Mucosa of descending colon (tissue), 3 donors: ENCODE data around the gene BABAM1. TPM values are rescaled to one million over a fixed set of nuclear protein-coding genes. Genes with fewer than 3 reads are reported as not detected.

Source experiments
- ATAC-seq: fragments of 200-7000 bp; cut with Tn5 transposase; one replicate; pipeline ENCODE4 v1.9.1; 2020; ENCODE audit warnings: mild to moderate bottlenecking, moderate library complexity
- DNase-seq, 3 donors: peaks; one replicate each; pipeline ENCODE4 v3.0.0-alpha.2; 2020
- H3K36me3 ChIP-seq: fragments of 200-600 bp; one replicate; pipeline ENCODE4 v1.8.0; 2021; ENCODE audit warnings: low read depth, mild to moderate bottlenecking
- H3K4me1 ChIP-seq: fragments of 200-600 bp; one replicate; pipeline ENCODE4 v1.8.0; 2021; ENCODE audit warnings: low read depth, mild to moderate bottlenecking
- H3K4me3 ChIP-seq: fragments of 200-600 bp; one replicate; pipeline ENCODE4 v1.8.0; 2021; ENCODE audit warnings: mild to moderate bottlenecking
- H3K9me3 ChIP-seq: fragments of 200-600 bp; one replicate; pipeline ENCODE4 v1.8.0; 2021; ENCODE audit warnings: mild to moderate bottlenecking
- intact Hi-C, 2 donors: fragments of 100-400 bp; cut with DNase I in 1 of 2; cut with micrococcal nuclease in 1 of 2; formaldehyde crosslinking; loops; one replicate each; pipeline versions ENCODE4 v1.11.0 to v1.11.1; 2022; cut with DNase I, micrococcal nuclease
- total RNA-seq, 3 donors: library from RNA; stranded (reverse); fragmentation: NEBNext Ultra II Directional in 2 of 3; extraction: Animal tissue kit (Norgen Biotek cat#: 25700) in 2 of 3; gene quantifications; one replicate each; pipeline versions ENCODE4 v1.2.1 to v1.2.4, GENCODE V29; 2021 to 2023
- TF ChIP-seq, protein P1 (sequence below): fragments of 200-600 bp; IDR thresholded peaks from one replicate; pipeline ENCODE4 v1.8.0; 2022; ENCODE audit warnings: antibody characterized with exemption, mild to moderate bottlenecking
- donor health status: DM: no; HTN: no; CAD: no; lungs with moderate emphysema.
- donor health status: DM: no; HTN: no; CAD: no.
- donor health status: DM: no; HTN: yes; CAD: no.

The BABAM1 gene
- total RNA-seq, 3 donors from 2014 or later: 64.6 to 80.3 (median 76.2) TPM

DNA sequence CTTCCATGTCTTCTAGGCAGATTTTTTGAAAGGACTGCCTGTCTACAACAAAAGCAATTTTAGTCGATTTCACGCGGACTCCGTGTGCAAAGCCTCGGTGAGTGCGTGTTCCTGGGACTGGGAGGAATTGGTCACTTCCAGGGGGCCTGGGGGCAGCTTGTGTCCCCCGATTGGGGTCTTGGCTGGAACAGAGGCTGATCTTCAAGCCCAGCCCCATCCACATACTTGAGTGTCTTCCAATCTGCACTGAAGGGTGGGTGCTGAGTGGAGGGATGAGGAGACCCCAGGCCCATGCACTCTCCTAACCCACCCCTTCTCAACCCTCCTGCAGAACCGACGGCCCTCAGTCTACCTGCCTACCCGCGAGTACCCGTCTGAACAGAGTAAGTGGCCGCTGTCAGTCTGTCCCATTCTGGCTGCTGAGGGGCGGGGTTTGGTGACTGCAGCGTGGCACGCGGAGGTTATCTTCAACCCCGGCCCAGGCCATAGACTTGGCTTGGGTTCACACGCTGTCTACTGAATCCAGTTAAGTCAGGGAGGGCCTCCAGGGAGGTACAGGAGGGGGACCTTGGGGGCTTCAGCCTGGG, 46.9 kb downstream of the BABAM1 start:
- DNase-seq (no peak), ATAC-seq (no peak)
- H3K4me1 ChIP-seq: peaks cover 13% of the 10 kb centered on the region
- intact Hi-C loops: no loop called here
- H3K36me3 ChIP-seq: peaks cover 3% of the 10 kb centered on the region
- H3K4me3 ChIP-seq: no peak overlapping the region
- H3K9me3 ChIP-seq: no peaks in the 10 kb centered on the region
- TF ChIP-seq, protein P1, sequence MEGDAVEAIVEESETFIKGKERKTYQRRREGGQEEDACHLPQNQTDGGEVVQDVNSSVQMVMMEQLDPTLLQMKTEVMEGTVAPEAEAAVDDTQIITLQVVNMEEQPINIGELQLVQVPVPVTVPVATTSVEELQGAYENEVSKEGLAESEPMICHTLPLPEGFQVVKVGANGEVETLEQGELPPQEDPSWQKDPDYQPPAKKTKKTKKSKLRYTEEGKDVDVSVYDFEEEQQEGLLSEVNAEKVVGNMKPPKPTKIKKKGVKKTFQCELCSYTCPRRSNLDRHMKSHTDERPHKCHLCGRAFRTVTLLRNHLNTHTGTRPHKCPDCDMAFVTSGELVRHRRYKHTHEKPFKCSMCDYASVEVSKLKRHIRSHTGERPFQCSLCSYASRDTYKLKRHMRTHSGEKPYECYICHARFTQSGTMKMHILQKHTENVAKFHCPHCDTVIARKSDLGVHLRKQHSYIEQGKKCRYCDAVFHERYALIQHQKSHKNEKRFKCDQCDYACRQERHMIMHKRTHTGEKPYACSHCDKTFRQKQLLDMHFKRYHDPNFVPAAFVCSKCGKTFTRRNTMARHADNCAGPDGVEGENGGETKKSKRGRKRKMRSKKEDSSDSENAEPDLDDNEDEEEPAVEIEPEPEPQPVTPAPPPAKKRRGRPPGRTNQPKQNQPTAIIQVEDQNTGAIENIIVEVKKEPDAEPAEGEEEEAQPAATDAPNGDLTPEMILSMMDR: no peak

DNA sequence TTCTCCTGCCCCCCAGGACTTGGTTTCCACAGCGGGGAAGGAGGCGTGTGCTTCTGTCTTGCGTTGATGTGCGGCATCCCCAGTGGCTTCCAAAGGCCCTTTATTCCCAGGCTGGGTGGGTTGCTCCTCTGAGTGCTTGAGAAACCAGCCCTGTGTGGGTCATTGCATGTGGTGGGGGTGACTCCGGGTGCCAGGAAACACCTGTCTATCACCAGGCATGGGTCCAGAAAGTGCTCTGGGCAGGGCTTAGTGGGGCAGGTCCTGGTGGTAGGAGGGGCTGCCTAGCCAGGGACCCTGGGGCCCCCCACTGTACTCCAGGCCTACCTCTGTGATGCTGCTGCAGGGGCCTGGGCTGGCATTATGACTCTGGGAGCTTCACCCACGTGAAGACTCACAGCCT, 51.7 kb downstream of the BABAM1 start:
- H3K4me1 ChIP-seq: peaks cover 3% of the 10 kb centered on the region
- no peak for DNase-seq
- no peaks in the 10 kb centered on the region for H3K9me3 ChIP-seq
- peaks cover 3% of the 10 kb centered on the region for H3K36me3 ChIP-seq
- no peak overlapping the region for H3K4me3 ChIP-seq
- intact Hi-C loops: no loop called here
- ATAC-seq: no peak
- TF ChIP-seq, protein P1: no peak

DNA sequence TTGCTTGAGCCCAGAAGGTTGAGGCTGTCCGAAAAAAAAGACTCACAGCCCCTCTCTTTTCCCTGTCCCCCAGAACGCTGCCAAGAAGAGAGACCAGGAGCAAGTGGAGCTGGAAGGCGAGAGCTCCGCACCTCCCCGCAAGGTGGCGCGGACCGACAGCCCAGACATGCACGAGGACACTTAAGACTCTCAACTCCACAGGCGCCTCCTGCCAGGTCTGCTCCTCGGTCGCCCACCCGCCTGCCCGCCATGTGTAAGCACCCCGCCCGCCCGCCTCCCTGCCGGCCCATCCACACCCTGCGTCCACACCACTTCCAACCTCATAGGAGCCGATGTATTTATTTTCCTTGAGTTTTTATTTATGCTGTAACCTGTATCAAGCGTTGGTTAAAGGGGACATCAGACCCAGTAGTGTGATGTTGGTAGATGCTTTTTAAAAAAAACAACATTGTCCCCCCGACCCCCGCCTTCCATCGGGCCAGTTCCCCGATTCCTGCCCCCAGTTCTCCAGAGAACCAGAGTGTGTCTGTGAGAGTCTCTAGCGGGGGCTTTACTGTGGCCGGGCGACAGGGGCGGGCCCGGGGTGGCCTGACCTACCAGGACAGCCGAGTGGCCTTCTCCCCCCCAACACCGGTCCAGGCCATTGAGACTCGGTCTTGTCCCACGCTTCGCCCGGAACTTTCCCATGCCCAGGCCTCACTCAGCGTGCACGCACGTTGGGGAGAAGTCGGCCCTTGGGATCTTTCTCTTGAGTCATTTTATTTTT, 52.4 kb downstream of the BABAM1 start:
- H3K4me1 ChIP-seq: peaks cover 3% of the 10 kb centered on the region
- H3K4me3 ChIP-seq: no peak overlapping the region
- ATAC-seq (no peak), DNase-seq (no peak)
- TF ChIP-seq, protein P1: no peak
- H3K9me3 ChIP-seq: no peaks in the 10 kb centered on the region
- intact Hi-C loops: no loop called here
- peaks cover 3% of the 10 kb centered on the region for H3K36me3 ChIP-seq

DNA sequence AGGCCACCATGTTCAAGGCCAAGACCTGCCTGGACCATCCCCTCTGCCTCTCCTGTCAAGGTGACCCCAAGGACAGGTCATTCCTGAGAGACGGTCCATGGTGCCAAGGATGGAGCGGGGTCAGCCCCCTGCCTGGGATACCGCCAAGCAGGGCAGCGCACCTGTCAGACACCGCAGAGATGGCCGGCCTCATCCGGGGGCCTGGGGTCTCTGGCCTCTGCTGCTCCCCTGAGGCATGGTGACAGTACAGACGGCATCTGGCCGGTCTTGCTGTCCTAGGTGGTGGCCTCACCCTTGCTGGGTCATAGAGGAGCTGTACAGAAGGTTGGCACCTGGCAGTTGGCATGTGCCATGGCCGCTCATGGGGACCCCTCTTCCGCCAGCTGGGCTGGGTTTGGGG, 53.2 kb downstream of the BABAM1 start:
- no peak for ATAC-seq
- Histone ChIP-seq H3K4me3 (no peak overlapping the region), H3K9me3 (no peaks in the 10 kb centered on the region), H3K4me1 (peaks cover 3% of the 10 kb centered on the region), H3K36me3 (peaks cover 3% of the 10 kb centered on the region)
- DNase-seq: no peak
- TF ChIP-seq, protein P1: no peak
- intact Hi-C loops: no loop called here

DNA sequence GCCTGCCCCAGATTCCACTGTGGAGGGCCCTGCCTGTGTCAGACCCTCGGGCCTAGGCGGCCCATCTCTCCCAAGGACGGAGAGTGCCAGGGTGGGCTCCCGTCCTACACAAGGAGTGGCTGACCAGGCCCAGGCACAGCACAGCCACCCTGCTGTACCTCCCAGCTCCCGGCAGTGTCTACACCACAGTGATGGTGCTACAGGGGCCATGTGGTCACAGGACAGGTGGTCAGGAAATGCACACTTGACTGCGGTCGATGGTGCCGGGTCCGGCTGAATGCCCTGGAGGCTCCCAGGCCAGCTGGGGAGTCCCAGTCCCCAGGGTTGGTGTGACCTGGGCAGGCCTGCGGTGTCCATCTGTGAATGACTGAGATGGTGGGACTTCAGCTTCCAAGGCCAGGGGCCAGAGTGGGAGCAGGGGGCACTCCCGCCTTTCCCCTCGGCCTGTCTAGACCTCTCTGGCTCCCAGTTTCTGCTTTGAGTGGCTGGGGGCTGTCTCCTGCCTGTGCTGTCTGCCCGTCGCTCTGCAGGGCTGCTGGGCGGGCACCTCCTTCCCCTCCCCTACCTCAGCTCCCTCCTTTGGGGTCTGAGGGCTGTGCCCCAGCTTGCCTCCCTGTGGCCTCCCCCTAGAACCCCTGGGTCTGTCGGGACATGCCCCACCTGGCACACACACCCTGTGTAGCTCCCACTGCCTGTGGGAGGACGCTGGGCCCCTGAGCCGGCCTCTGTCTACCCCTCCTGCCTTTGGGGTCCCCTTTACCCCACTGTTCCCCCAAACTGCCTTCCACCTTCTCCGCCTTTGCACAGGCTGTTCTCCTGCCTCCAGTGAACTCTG, 54.6 kb downstream of the BABAM1 start:
- ATAC-seq (no peak), DNase-seq (no peak)
- Histone ChIP-seq H3K4me3 (no peak overlapping the region), H3K36me3 (peaks cover 3% of the 10 kb centered on the region), H3K9me3 (no peaks in the 10 kb centered on the region), H3K4me1 (peaks cover 3% of the 10 kb centered on the region)
- intact Hi-C loops: no loop called here
- TF ChIP-seq, protein P1: no peak
